Measurements from ENCODE around the gene PADI4. TPM values are rescaled to one million over a fixed set of nuclear protein-coding genes. Genes with fewer than 3 reads are reported as not detected.

The PADI4 gene
- total RNA-seq, result 0.25 TPM in 1 of 2 replicates, not detected in the other

GRCh38 chr1:17307946-17308345 lies at the start of gene PADI4:
Gene PADI4, plus strand, starts transcription at chr1:17308197. Its CDS starts 26 bp downstream, at chr1:17308223.
- intact Hi-C loops (cut with micrococcal nuclease), result no loop called here

- intact Hi-C loops (cut with micrococcal nuclease), result no loop called here
Measured at GRCh38 chr1:17258758-17259130, 49.3 kb upstream of the PADI4 start.

- intact Hi-C loops (cut with micrococcal nuclease), result no loop called here
Measured at GRCh38 chr1:17259233-17259873, 48.6 kb upstream of the PADI4 start.

- intact Hi-C loops (cut with micrococcal nuclease), result no loop called here
Measured at GRCh38 chr1:17260264-17260663, 47.7 kb upstream of the PADI4 start.

- intact Hi-C loops (cut with micrococcal nuclease), result no loop called here
Measured at GRCh38 chr1:17260738-17261137, 47.3 kb upstream of the PADI4 start.

- intact Hi-C loops (cut with micrococcal nuclease), result no loop called here
Measured at GRCh38 chr1:17263936-17264335, 44.1 kb upstream of the PADI4 start.

- intact Hi-C loops (cut with micrococcal nuclease), result no loop called here
Measured at GRCh38 chr1:17264470-17264869, 43.5 kb upstream of the PADI4 start.

GRCh38 chr1:17265162-17265561 lies 42.8 kb upstream of the PADI4 start:
- intact Hi-C loops (cut with micrococcal nuclease), result no loop called here

- intact Hi-C loops (cut with micrococcal nuclease), result no loop called here
Measured at GRCh38 chr1:17265950-17266349, 42.0 kb upstream of the PADI4 start.

- intact Hi-C loops (cut with micrococcal nuclease), result no loop called here
Measured at GRCh38 chr1:17270891-17271765, 36.9 kb upstream of the PADI4 start.

GRCh38 chr1:17272066-17272465 lies 35.9 kb upstream of the PADI4 start:
- intact Hi-C loops (cut with micrococcal nuclease), result no loop called here

GRCh38 chr1:17272646-17273045 lies 35.4 kb upstream of the PADI4 start:
- intact Hi-C loops (cut with micrococcal nuclease), result no loop called here

- intact Hi-C loops (cut with micrococcal nuclease), result no loop called here
Measured at GRCh38 chr1:17273096-17273495, 34.9 kb upstream of the PADI4 start.

- intact Hi-C loops (cut with micrococcal nuclease), result no loop called here
Measured at GRCh38 chr1:17274186-17275170, 33.5 kb upstream of the PADI4 start.

- intact Hi-C loops (cut with micrococcal nuclease), result no loop called here
Measured at GRCh38 chr1:17276568-17276967, 31.4 kb upstream of the PADI4 start.

GRCh38 chr1:17277511-17278159 lies 30.4 kb upstream of the PADI4 start:
- intact Hi-C loops (cut with micrococcal nuclease), result no loop called here

- intact Hi-C loops (cut with micrococcal nuclease), result no loop called here
Measured at GRCh38 chr1:17278996-17279830, 28.8 kb upstream of the PADI4 start.

- intact Hi-C loops (cut with micrococcal nuclease), result no loop called here
Measured at GRCh38 chr1:17280436-17280835, 27.6 kb upstream of the PADI4 start.

GRCh38 chr1:17280894-17281293 lies 27.1 kb upstream of the PADI4 start:
- intact Hi-C loops (cut with micrococcal nuclease), result no loop called here

- intact Hi-C loops (cut with micrococcal nuclease), result no loop called here
Measured at GRCh38 chr1:17281775-17282181, 26.2 kb upstream of the PADI4 start.

Data from T-helper 2 cell treated with Interferon-gamma antibody and Interleukin-4, amounts not matched to agents 100 ng/mL and 5 ng/mL, for 36 hours (primary cell).